ENCODE results near the gene MAD1L1. TPM values are rescaled to one million over a fixed set of nuclear protein-coding genes. Genes with fewer than 3 reads are reported as not detected.

Gene MAD1L1
- total RNA-seq, 2 donors from 2014 or later: 51.2 to 63.8 TPM

DNA sequence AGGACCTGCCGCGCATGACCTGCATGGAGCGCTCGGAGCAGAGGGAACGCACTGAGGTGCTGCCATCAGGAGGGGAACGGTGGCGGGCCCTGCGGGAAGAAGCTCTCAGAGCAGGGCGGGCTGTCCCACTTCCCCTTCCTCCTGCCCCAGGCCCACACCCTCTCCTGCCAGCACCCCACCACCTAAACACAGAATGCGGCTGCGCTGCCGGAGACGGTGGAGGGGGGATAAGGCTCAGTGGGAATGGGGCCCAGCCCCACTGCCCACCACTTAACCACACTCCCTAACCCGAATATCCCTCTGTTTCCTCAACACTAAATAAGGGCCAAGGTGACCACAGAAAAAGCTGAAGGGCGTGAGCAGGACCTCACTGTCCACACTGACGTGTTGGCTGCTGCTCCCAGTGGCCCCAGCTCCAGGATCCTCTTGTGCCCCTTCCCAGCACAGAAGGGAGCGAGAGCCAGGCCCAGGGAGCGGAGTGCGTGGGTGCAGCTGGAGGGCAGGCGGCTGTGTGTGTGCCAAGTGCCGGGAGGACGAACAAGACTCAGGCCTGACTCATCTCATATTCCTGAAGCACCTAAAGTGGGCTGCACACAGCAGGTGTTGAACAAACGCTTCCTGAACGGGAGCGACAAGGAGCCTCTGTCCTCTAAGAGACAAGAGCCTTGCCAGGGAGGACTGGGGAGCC is 116.8 kb downstream of the MAD1L1 start:
- Mint-ChIP-seq H3K9me3 (no peaks in the 10 kb centered on the region), H3K27ac (no peak overlapping the region), H3K27me3 (ENCODE audit: low read depth) (no peaks in the 10 kb centered on the region), H3K36me3 (ENCODE audit: insufficient read depth in 2 of 2) (peaks cover 0 to 3% of the 10 kb centered on the region in 2 donors), H3K4me3 (no peak overlapping the region), H3K4me1 (ENCODE audit: low read depth) (peaks cover 48% of the 10 kb centered on the region)
- DNase-seq (no peak), ATAC-seq (replicated peaks in 1 of 2) (no peak)

DNA sequence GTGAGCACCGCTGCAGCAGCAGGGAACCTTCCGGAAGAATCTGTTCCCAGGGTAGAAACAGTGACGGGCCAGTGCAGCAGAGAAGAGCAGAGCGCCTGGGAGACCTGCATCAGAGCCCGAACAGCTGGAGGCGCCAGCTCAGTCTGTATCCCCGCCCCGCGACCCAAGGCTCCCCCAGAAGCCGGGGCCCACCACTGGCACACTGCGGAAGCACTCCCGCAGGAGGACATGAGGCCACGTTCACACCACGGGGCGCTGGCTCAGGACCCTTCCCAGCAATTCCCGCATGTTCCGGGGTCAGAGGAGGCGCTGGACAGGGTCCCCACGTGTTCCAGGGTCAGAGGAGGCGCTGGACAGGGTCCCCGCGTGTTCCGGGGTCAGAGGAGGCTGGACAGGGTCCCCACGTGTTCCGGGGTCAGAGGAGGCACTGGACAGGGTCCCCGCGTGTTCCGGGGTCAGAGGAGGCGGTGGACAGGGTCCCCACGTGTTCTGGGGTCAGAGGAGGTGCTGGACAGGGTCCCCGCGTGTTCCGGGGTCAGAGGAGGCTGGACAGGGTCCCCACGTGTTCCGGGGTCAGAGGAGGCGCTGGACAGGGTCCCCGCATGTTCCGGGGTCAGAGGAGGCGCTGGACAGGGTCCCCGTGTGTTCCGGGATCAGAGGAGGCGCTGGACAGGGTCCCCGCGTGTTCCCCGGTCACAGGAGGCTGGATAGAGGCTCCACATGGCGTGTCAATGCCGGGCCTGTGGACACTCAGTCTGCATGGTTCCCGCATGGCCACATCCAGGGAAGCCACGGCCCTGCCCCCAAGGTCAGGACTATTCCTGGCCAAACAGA is 117.6 kb downstream of the MAD1L1 start:
- Mint-ChIP-seq H3K4me3 (no peak overlapping the region), H3K4me1 (ENCODE audit: low read depth) (peaks cover 50% of the 10 kb centered on the region), H3K27me3 (ENCODE audit: low read depth) (no peaks in the 10 kb centered on the region), H3K9me3 (no peaks in the 10 kb centered on the region), H3K36me3 (ENCODE audit: insufficient read depth in 2 of 2) (peaks cover 0 to 3% of the 10 kb centered on the region in 2 donors), H3K27ac (no peak overlapping the region)
- DNase-seq (no peak), ATAC-seq (replicated peaks in 1 of 2) (no peak)

GRCh38 chr7:2114052-2114451 is 118.7 kb downstream of the MAD1L1 start:
- no peak overlapping the region for H3K27ac Mint-ChIP-seq
- H3K9me3 Mint-ChIP-seq: no peaks in the 10 kb centered on the region
- H3K27me3 Mint-ChIP-seq (ENCODE audit: low read depth): no peaks in the 10 kb centered on the region
- ATAC-seq (replicated peaks in 1 of 2): no peak
- no peak for DNase-seq
- H3K36me3 Mint-ChIP-seq (ENCODE audit: insufficient read depth in 2 of 2): peaks cover 0 to 3% of the 10 kb centered on the region in 2 donors
- H3K4me1 Mint-ChIP-seq (ENCODE audit: low read depth): peaks cover 53% of the 10 kb centered on the region
- H3K4me3 Mint-ChIP-seq: no peak overlapping the region

- ATAC-seq (replicated peaks in 1 of 2) (peak; percentile 53), DNase-seq (peak; percentile 26 to 32)
- H3K27me3 Mint-ChIP-seq (ENCODE audit: low read depth): no peaks in the 10 kb centered on the region
- peaks cover 57% of the 10 kb centered on the region for H3K4me1 Mint-ChIP-seq (ENCODE audit: low read depth)
- H3K4me3 Mint-ChIP-seq: peak overlapping the region; percentile 55 to 76
- peaks cover 0 to 1% of the 10 kb centered on the region in 2 donors for H3K36me3 Mint-ChIP-seq (ENCODE audit: insufficient read depth in 2 of 2)
- no peaks in the 10 kb centered on the region for H3K9me3 Mint-ChIP-seq
- no peak overlapping the region for H3K27ac Mint-ChIP-seq
Observed at GRCh38 chr7:2112261-2113198, 120.2 kb downstream of the MAD1L1 start.

DNA sequence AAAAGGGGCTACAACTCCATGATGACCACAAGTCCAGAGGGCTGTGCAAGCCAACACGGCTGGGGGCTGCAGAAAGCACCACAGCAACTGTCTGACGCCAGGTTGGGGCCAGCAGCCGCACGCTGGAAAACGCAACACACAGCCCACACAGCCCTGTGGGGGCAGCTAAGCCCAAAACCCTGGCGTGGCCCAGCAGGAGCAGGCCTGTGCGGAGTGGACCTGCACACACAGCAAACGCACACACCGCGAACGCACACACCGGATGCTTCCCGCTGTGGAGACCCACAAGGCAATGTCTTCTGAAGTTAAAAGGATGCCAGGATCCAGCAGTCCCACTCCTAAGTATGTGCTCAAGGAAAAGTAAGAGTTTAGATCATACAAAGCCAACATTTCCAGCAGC is 121.2 kb downstream of the MAD1L1 start:
- no peak overlapping the region for H3K27ac Mint-ChIP-seq
- DNase-seq: no peak

GRCh38 chr7:2110610-2111396 is 121.9 kb downstream of the MAD1L1 start:
- DNase-seq (no peak), ATAC-seq (replicated peaks in 1 of 2) (no peak)
- H3K9me3 Mint-ChIP-seq: no peaks in the 10 kb centered on the region
- peak overlapping the region; percentile 64 for H3K27ac Mint-ChIP-seq
- H3K27me3 Mint-ChIP-seq (ENCODE audit: low read depth): no peaks in the 10 kb centered on the region
- peak overlapping the region; percentile 70 to 76 for H3K4me3 Mint-ChIP-seq
- H3K4me1 Mint-ChIP-seq (ENCODE audit: low read depth): peaks cover 57% of the 10 kb centered on the region
- H3K36me3 Mint-ChIP-seq (ENCODE audit: insufficient read depth in 2 of 2): no peaks in the 10 kb centered on the region

More for the DNA sequence above, 121.2 kb downstream of the MAD1L1 start:
- Mint-ChIP-seq H3K9me3 (no peaks in the 10 kb centered on the region), H3K27me3 (ENCODE audit: low read depth) (no peaks in the 10 kb centered on the region), H3K4me3 (peak overlapping the region; percentile 76), H3K36me3 (ENCODE audit: insufficient read depth in 2 of 2) (no peaks in the 10 kb centered on the region), H3K4me1 (ENCODE audit: low read depth) (peaks cover 57% of the 10 kb centered on the region)
- ATAC-seq (replicated peaks in 1 of 2): no peak

DNA sequence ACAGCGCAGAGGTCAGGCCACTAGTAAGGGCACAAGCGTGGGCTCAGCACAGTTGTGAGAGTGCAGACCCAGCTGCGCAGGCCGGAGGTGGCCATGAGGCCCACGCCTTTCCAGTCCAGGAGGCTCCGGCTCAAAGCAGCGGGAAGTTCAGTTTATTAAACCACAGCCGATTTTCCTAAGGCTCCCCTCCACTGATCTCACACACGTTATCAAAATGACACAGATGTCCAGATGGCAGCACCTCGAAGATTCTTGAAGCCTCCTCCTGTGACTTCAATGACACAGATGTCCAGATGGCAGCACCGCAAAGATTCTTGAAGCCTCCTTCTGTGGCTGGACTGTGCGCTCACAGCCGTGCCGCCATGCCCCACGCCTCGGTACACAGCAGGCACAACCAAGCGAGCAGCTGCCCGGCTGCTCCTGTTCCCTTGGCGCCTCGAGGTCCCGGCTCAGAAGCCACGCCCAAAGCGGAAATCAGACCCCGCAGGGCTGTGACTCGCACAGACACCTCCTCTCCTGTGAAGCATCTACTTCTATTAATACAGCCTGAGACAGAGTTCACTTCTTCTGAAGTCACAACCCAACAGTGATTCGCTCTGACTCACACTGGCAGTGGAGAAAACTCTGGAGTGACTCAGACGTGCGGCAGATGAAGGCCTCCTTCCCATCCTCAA is 122.7 kb downstream of the MAD1L1 start:
- Mint-ChIP-seq H3K27ac (peak overlapping the region; percentile 64), H3K36me3 (ENCODE audit: insufficient read depth in 2 of 2) (no peaks in the 10 kb centered on the region), H3K9me3 (no peaks in the 10 kb centered on the region), H3K4me1 (ENCODE audit: low read depth) (peaks cover 57% of the 10 kb centered on the region), H3K4me3 (peak overlapping the region; percentile 70 to 76), H3K27me3 (ENCODE audit: low read depth) (no peaks in the 10 kb centered on the region)
- ATAC-seq (replicated peaks in 1 of 2) (peak; percentile 96 to 98), DNase-seq (peak; percentile 77 to 87)

DNA sequence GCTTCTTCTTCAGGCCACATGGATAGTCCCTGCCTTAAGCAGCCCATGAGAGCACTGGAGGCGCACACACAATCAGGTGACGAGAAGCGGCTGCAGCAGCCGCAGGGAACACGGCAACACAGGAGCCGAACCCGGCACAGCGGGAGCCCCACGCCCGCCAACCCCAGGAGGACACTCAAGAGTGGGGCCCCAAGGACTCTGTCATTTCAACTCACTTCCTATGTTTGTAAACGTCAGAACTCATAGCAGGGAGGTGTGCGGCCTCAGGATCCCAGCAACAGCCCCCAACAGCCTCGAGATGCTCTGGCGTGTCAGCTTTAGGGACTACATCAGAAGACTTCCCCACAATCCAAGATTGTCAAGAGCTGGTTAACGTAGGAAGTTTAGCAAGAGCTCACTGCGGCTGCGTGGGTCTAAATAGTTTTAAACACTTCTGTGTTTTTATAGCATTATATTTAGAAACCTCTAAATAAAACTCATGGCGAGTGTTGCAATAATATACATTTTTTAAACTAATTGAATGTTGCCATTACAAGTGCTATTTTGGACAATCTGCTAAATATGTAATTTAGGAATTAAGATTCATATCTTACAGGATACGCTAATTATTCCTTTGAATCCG is 123.4 kb downstream of the MAD1L1 start:
- H3K36me3 Mint-ChIP-seq (ENCODE audit: insufficient read depth in 2 of 2): no peaks in the 10 kb centered on the region
- H3K27ac Mint-ChIP-seq: no peak overlapping the region
- peaks cover 58% of the 10 kb centered on the region for H3K4me1 Mint-ChIP-seq (ENCODE audit: low read depth)
- no peak for DNase-seq
- H3K4me3 Mint-ChIP-seq: no peak overlapping the region
- H3K9me3 Mint-ChIP-seq: no peaks in the 10 kb centered on the region
- no peak for ATAC-seq (replicated peaks in 1 of 2)
- H3K27me3 Mint-ChIP-seq (ENCODE audit: low read depth): no peaks in the 10 kb centered on the region

GRCh38 chr7:2108501-2109250 is 124.1 kb downstream of the MAD1L1 start:
- H3K36me3 Mint-ChIP-seq (ENCODE audit: insufficient read depth in 2 of 2): no peaks in the 10 kb centered on the region

DNA sequence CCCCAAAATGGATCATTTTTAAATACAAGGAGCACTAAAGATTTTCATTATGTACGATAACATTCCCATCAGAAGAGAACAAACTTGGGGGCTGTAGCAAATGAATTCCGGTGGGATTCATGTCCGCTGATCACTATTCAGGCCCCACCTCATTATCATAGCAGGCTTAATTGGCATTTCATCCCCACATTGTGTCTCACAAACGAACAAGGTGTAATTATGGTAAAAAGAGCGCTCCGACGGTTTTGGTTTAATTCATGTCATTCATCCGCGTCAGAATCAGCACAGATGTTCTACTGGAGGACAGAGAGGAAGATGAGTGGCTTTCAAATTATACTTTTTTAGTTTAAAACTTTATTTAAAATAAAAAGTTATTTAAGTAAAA is 124.7 kb downstream of the MAD1L1 start:
- DNase-seq: no peak
- Mint-ChIP-seq H3K4me1 (ENCODE audit: low read depth) (peaks cover 60% of the 10 kb centered on the region), H3K27me3 (ENCODE audit: low read depth) (no peaks in the 10 kb centered on the region), H3K27ac (no peak overlapping the region), H3K9me3 (no peaks in the 10 kb centered on the region), H3K36me3 (ENCODE audit: insufficient read depth in 2 of 2) (peaks cover 0 to under 1% of the 10 kb centered on the region in 2 donors), H3K4me3 (no peak overlapping the region)
- ATAC-seq (replicated peaks in 1 of 2): no peak

More at GRCh38 chr7:2108501-2109250, 124.1 kb downstream of the MAD1L1 start:
- H3K4me3 Mint-ChIP-seq: no peak overlapping the region
- peaks cover 61% of the 10 kb centered on the region for H3K4me1 Mint-ChIP-seq (ENCODE audit: low read depth)
- H3K27me3 Mint-ChIP-seq (ENCODE audit: low read depth): no peaks in the 10 kb centered on the region
- no peak overlapping the region for H3K27ac Mint-ChIP-seq
- H3K9me3 Mint-ChIP-seq: no peaks in the 10 kb centered on the region
- ATAC-seq (replicated peaks in 1 of 2) (no peak), DNase-seq (no peak)

Data from activated T-cell treated with anti-CD3 and anti-CD28 coated beads, Interleukin-2, amount 50 U/mL, for 72 hours (primary cell).